Activated CD4-positive, alpha-beta T cell treated with anti-CD3 and anti-CD28 coated beads, Interleukin-2, amount 50 U/mL, for 1 hour (primary cell): Measurements from ENCODE around the gene CASTOR1.

Source experiments
- DNase-seq: peaks from one replicate; pipeline ENCODE4 v3.0.0-alpha.2; 2020

The CASTOR1 gene

GRCh38 chr22:30297991-30298701, 8.8 kb upstream of the CASTOR1 start:
- no peak for DNase-seq

- no peak for DNase-seq
These were observed 8.1 kb upstream of the CASTOR1 start for GRCh38 chr22:30297276-30297990.

- no peak for DNase-seq
These were observed 7.5 kb upstream of the CASTOR1 start for GRCh38 chr22:30296833-30297232.

- no peak for DNase-seq
These were observed 7.0 kb upstream of the CASTOR1 start for GRCh38 chr22:30296324-30296723.

GRCh38 chr22:30295576-30295975, 6.3 kb upstream of the CASTOR1 start:
- no peak for DNase-seq

- DNase-seq = no peak
These were observed 5.5 kb upstream of the CASTOR1 start for GRCh38 chr22:30294830-30295229.

- no peak for DNase-seq
These were observed 4.8 kb upstream of the CASTOR1 start for GRCh38 chr22:30294066-30294465.

GRCh38 chr22:30293026-30293425, 3.7 kb upstream of the CASTOR1 start:
- no peak for DNase-seq

DNA sequence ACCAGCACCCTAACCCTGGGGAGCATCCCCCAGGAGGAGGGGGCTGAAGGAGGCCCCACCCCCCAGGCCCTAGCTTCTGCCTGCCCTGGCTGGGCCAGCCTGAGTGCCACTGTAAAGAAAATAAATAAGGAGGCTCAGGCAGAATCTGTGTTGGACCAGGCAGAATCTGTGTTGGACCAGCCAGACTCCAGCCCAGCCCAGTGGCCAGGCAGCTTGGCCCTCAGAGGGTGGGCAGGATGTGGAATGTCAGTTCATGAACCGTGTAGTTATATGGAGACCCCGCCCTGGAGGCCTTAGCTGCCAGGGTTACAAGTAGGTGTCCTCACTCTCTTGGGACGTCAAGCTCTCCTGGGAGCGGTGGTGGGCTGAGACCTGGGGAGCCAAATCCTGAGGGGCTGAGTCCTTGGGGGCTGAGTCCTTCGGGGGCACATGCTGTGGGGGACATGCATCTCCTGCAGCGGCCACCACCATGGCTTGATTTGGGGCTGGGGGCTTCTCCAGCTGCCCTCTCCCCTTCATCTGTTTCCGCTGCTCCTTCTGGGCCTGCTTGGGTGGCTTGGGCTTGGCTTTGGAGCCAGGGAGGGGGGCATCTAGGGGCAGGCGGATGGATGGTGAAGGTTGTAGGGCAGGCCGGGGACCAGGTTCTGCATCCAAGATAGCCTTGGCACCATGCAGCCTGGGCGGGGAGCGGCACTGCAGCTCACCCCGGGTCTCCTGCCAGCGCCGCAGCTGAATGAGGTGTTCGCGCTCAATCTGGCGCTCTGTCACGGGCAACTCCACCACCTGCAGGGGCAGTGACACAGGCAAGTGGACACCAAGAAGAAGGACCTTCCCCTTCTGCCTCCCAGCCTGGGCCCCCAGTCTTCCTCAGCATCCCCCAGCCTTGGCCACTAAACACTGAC, 3.0 kb upstream of the CASTOR1 start:
- DNase-seq = no peak

DNA sequence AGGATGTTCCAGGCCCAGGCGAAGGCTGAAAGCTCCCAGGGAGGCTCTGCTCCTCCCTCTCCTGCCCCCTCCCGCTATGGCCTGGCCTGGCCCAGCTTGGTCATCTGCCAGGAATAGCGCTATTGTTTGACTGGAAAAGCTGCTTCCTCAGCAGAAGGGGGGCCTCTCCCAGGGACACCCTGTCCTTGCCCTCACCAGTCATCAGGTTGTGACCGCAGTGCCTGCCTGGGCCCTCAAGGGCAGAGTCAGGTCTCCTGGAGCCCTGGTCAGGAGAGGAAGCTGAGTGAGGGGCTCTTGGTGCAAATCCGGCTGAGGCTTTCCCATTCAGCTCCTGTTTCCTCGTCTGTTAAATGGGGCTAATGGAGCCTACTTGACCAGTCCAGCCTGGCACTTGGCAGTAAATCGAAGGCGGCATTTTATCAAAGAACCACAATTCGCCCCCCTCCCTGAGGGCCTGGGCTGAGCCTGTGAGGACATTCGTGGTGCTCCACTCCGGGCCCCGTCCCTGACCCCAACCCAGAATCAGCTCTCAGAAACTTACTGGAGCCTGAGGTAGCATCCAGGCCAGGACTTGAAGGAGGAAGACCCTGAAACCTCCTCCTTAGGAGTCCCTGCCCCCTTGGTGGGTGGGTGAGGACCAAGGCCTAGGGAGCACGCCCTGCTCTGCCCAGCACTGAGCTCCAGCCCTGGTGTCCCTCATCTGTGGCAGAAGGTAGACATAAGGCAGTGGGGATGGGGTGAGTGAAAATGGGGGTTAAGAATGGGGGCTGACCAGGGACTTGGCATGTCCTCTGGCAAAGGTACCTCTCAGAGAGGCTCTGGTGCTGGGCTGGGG, 2.0 kb upstream of the CASTOR1 start:
- DNase-seq = no peak

DNA sequence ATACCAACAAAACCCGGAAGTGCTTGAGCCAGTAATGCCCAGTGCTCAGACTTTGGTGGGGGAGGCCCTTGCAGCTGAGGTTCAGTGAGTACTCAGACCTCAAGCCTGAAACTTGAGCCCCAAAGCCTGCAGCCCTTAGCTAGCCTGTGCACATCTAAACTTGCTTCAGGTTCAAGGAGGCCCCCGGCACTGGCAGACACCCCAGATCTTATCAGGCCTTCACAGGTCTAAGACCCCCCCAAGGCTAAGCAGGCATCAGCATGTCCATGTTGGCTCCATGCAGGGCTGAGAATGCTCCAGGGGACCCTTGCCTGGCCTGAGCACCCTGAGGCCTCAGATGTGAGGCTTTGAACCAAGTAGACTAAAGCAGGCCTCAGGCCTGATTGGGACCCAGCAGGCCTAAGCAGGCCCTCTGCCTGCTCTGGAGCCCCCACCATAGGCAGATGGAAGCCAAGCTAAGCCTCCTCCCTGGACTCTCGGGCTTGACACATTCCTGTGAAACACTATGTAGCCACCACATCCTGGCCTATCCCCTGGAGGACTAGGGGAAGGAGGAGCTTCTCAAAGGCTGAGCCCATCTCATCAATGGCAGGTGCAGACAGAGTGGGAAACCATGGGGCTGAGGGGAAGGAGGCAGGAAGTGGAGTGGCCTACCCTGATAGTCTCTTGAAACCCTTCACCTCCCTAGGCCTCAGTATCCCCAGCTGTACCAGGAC, 1.2 kb upstream of the CASTOR1 start:
- no peak for DNase-seq

DNA sequence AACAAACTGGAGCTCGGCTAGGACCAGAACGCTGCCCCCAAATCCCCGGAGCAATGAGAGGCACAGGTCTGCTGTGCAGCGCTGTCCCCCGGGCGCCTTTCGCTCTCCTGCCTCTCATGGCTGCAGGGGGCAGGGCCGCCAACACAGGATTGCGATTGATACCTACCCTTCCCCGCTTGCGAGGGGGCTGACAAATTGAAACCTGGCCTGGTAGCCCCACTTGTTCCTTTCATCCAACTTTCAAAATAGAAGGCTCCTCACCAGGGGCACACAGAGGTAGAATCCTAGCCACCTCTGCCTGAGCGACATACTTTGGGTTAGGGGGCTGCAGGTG, 642 bp upstream of the CASTOR1 start:
- DNase-seq = no peak

DNA sequence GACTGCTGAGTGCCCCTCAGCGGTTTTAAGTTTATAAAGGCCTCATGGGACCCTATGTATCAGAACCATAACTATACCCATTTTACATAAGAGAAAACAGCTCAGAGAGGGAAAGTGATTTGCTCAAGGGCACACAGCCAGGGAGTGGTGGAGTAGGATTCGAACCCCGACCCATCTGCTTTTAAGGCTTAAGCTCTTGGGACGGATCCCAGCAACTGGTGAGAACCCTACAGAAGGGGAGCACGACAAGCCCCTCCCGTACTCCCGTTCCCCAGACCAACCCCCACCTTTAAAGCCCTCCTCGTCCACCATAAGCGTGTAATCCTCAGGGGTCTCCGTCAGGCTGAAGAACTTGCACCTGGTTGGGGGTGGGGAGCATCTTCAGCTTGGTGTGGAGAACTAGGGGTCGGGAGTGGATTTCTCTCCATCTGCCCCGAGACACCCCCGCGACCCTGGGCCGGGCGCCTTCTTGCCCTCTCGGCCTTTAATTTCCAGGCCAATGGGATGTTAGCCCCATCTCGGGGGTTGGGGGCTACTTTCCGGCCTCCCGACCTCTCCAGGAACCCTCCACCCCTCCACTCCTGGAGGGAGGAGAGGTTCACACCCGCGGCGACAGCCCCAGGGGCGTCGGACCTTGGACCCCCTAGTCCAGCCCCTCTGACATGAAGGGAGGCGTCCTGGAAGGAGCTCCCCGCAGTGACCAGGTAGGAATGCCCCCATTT, 725 bp downstream of the CASTOR1 start:
- DNase-seq = no peak

DNA sequence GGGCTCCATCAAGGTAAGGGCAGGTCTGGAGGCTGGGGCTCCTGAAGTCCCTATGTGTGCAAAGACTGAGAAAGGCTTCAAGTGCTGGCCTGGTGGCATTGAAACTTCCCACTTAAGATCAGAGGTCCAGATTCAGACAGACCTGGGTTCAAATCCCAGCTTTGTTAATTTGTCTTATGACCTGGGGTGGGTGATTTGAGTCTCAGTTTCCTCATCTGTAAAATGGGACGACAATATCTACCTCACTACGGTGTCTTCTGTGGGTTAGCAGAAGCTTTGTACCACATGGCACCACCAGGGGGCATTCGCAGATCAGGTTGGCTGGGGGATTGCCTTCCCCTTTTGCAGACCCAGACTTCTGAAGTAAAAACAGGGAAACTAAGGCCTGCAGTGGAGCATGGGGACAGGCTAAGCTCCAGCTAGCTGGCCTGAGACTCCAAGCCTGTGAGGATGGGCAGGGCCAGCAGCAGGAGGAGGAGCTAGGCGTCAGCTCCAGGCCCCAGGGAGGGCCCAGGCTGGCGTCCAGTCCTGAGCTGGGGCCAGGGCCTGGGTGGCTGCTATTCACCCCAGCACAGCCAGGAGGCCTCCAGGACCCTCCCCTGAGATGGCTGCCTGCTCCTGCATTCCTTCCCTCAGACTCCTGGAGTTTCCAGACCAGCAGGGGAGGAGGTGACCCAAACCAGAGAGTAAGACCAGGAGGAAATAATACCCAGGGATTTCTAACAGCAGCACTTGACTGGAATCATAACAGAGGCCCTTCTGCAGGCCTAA, 1.5 kb downstream of the CASTOR1 start:
- DNase-seq = peak; percentile 92

GRCh38 chr22:30286813-30287647, 2.3 kb downstream of the CASTOR1 start:
- peak; percentile 88 for DNase-seq

DNA sequence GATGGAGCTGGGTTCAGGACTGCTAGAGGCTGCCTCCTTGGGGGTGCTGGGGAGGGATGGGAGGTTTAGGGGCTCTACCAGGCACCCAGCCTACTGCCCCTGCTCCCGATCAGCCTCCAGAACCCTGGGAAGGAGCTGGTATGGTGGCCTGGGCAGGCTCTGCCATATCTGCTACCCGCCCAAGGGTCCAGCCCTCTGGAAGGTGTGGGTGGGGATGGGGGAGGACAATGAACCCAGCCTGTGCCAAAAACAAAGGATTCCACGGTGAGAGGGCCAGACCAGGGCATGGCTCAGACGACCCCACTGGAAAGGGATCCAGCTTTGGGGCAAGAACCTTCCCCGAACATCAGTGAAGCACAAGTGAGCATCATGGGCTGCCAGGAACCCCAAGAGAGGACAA, 3.0 kb downstream of the CASTOR1 start:
- no peak for DNase-seq

DNA sequence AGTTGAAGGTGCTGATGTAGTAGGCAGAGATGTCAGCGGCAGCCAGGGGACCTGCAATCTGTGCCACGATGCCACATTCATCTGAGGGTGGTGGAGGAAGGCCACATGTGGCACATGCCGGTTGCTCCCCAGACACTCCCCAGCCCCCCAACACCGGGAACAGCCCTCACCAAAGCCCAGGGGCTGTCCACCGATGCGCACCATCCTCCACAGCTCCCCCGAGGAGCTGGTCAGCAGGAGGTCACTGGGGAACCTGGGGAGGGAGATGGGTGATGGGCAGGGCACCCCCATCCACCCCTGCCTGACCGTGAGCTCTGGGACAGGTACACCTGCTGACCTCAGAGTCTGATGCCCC, 3.5 kb downstream of the CASTOR1 start:
- no peak for DNase-seq

- DNase-seq = no peak
These were observed 4.0 kb downstream of the CASTOR1 start for GRCh38 chr22:30285176-30285845.

GRCh38 chr22:30284666-30285065, 4.6 kb downstream of the CASTOR1 start:
- no peak for DNase-seq
